Inflammatory macrophage (primary cell): ENCODE measurements around the gene RNF217.

Experiments used
- DNase-seq, 2 donors: peaks; one replicate each; pipeline ENCODE4 v3.0.0-alpha.2; 2020 to 2022

The RNF217 gene

DNA sequence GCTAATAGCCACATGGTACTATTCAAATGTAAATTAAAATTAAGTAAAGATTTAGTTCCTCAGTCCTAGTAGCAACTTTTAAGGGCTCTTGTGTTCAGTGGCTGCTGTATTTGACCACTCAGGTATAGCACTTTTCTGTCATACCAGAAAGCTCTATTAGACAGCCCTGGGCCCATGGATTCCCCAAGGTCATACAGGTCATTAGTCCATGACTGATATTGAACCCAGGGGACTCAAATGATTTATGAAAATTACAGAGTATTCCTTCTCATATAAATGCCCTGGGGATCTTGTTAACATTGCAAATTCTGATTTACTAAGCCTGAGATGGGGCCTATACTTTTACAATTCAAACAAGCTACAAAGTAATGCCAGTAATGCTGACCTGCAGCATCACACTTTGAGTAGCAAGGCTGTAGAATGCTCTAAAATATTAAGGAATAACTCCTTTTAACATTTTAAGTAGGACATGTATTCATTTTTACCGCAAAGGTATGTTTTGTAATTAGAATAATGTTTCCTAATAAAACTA, 29.6 kb downstream of the RNF217 start:
- DNase-seq = no peak

DNA sequence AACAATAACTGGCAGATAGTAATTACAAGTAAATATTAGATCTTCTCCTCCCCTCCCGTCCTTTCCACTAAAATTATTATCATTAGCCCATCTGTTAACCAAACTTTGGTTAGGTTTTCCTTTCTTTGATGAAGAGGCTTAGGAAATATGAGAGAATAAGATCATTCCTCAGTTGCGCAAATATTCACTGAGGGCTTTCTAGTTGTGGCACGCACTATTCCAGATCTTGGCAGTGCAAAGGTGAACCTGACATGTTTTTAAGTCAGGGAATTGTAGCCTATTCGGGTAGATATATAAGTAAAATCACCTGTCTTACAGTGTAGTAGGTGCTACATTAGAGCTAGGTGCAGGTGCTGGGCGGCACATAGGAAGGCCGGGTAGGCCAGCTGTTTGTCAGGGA, 31.1 kb downstream of the RNF217 start:
- DNase-seq = no peak

DNA sequence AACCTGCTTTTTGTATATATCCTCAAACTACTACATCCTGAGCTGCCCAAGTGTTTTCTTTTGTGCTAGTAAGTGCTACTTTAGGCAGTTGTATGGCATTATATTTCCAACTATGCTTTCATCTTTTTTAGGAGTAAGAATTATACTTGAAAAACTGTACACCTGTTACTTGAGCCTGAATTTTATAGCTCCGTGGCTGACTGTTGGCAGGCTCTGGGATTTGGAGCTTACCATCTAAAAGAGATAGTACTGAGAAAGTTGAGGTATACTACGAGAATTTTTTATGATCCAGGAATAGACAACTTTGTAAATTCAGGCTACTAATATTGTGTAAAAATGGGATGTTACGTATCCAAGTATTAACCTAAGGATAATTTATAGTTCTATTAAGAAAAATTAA, 32.4 kb downstream of the RNF217 start:
- DNase-seq = no peak

DNA sequence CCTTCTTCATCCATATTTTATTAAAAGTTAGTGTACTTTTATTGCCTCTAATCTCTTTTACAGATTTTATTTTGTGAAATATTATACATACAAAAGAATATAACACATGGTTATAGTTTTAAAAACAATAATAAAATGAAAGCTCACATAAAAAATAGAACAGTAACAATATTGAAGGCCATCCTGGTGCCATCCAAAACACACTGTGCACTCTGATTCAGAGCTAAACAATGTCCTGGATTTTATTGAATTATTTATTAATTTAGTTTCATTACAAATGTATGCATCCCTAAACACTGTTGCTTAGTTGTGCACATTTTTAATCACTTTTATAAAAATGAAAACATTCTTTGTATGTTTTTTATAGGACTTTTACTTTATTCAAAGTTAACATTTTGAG, 32.9 kb downstream of the RNF217 start:
- DNase-seq = no peak

DNA sequence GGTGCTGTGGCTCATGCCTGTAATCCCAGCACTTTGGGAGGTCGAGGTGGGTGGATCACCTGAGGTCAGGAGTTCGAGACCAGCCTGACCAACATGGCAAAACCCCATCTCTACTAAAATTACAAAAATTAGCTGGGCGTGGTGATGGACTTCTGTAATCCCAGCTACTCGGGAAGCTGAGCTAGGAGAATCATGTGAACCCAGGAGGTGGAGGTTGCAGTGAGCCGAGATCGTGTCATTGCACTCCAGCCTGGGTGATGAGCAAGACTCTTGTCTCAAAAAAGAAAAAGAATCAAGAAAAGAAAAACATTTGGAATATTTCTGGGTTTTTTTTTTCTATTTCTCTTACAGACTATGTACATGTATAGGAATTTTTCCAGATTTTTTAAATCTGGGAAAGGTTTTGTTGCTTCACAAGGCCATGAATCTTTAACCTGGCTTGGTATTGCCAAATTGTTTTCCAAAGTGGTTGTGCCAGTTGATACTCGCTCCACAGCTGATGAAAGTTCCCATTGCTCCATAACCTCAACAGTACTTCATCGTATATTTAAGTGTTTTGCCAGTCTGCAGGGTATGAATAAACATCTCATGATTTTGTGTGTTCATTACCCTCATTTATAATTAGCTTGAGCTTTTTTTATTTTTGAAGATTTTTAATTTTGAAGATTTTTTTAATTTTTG, 33.5 kb downstream of the RNF217 start:
- no peak for DNase-seq

DNA sequence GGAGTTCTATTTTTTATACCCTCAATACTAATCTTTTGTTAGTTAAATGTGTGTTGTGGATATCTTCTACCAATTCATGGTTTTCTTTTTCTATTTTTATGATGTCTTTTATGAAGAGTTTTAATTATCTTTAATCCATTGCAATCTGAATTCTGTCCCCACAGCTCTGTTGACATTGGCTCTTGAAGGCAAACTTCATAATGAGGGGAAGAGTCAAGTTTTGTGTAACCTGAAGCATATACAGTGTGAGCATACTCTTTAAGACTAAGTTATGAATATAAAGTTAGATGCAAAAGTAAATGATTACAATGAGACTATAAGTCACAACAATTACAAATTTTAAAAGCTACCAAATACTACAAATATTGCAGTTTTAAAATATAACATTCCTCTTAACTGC, 34.2 kb downstream of the RNF217 start:
- no peak for DNase-seq

DNA sequence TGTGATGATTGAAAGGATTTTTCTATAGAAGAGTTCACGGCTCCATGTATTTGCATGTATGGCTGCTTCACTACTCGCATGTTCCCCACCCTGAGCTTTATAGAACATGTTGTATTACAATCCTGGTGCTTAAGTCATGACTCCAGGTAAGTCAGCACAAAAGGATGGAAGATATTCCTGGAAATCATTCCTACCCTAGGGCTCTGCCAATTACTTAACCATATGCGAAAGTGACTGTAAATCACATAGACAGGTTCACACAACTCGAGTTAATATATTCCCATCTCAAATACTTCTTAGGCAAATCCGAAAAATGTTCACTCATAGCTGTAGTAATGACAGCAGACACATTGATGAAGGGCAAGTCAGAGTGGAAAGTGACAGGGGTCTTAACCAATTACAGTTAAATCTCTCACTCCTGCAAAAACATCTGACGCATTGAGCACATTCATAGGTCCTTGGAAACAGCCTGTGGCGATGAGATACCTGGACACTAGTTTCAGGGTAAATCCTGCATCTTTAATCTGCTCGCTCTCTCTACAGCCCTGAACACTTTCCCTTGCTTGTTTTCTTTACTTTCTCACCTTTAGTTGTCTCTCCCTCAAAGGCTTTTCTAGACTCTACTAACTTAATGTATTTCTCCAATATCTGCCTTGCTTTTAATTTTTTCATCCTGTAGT, 35.1 kb downstream of the RNF217 start:
- no peak for DNase-seq

DNA sequence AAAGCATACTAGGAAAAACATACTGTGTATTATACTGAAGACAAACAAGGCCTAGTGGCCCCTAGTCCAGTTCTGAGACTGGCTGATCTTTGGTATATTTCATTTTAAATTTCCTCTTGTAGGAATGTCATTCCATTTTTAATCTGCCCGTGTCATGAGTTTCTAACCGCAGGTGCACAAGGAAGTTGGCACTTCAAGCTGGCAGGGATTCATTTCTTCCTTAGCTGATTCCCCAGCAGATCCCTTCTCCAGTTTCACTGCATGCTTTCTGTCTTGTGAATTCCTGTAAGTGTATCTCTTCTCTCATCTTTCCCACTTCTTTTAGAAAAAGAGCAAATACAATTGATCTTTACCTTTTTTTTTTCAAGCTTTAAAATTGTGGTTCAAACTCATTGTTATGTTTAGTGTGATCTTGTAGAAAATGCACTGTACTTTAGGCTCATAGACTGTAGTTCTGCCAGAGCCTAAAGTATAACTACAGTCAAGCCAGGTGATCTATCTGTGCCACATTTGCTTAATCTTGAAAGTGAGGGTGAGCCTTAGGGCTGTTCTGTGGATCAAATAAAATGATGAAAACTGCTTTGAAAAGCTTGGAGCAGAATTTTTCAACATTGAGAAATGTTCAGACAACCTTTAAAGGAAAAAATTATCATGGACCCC, 37.0 kb downstream of the RNF217 start:
- no peak for DNase-seq

DNA sequence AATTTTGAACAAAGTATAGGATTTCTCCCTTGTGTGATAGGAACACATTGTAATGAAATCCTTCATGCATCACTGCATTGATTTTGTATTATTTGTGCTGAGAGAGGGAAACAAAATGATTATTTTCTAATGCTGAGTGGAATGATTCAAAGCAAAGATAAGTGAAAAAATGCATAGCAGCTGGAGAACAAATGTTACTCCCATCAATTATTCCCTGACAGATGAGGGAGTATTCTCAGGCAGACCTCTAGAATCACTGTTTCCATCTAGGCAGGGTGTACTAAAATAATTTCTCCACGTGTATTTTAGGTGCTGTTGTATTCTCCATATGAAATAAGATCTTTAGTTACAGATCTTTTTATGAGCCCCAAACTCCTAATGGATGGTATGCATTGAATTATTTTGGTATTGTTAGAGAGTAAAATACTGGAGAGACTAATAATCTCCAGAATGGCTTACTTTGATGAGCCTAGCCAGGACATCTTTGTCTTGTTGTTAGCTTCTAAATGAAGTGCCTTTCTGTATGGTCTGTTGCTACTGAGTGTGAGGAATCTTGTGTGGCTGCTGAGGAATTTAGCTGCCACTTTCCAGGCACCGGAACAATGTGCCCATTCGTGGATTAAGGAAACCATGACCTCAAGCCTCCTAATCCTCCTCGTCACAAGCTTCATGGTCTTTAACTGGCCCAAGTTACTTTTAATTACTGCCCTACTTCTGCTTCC, 39.6 kb downstream of the RNF217 start:
- no peak for DNase-seq

DNA sequence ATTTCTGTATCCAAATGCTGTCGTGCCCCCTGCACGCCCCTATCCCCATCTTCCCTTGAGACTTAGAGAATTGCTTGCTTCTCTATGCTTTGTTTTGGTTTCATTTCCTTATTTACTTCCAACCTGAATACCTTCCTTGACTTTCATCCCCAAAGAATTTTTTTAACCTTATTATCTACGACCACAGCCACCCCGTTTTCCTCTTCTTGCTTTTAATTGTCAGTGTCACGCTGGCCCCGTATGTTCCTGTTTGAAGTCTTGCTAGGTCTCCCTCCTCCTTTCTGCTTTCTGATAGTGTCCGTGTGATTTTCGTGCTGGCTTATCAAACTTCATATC, 40.1 kb downstream of the RNF217 start:
- DNase-seq = no peak

DNA sequence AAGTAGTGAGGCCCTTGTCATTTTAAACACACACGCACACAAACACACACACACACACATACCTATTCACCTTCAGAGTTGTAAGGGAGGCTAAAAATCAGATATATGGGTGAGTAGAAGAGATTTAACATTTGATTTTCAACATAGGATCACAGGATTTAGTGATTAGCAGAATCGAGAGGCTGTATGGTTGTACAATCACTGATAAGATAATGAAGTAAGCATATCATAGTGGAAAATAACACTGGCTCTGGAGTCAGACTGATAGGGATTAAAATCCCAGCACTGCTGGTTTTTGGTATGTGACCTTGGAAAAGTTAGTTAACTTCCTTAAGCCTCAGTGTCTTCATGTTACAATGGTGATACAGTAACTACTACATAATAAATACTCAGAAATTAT, 40.8 kb downstream of the RNF217 start:
- no peak for DNase-seq

DNA sequence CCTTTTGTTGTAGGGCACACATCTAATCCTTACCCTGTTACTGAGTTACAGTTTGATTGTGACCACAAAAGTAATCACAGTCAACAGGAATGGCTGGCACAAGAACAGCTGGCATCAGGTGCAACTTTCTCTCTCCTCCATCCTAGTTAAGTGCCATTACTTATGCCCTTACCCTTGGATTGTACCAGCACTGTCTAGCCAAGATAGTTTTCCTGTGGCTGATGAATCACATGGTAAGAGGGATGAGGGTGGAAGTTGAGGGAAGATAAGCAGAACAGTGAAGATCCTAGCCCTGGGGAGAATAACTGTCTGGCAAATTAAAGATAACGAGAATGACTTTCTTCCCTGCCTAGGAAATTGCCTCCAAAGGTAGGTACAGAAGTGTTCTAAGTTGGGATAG, 42.0 kb downstream of the RNF217 start:
- DNase-seq = no peak

DNA sequence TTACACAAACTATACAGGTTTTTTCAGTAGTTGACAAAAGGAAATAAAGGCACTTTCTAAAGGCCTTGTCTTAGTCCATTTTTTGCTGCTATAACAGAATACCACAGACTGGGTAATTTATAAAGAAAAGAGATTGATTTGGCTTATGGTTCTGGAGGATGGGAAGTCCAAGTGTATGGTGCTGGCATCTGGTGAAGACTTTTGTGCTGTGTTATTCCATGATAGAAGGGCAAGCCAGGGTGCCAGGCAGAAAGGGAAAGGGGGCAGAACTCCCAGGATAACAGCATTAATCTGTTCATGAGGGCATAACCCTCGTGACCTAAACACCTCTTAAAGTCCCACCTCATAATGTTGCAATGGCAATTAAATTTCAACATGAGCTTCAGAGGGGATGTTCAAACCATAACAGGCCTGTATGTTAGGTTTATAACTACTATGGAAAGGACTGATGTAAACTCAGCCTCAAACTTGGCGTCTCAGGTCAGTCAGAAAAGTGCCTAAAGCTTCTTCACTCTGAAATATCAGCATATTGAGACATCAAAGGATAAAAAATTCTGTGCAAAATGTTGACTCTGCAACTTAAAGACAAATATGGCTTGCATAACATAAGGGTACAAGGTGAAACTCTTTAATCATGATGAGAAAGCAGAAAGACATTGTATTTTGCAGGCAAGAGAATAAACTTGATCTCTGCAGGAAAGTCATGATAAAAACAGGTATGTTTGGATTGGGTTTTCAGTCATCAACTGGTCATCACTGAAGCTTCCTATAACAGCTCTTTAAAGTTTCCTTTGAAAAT, 42.8 kb downstream of the RNF217 start:
- DNase-seq = no peak

DNA sequence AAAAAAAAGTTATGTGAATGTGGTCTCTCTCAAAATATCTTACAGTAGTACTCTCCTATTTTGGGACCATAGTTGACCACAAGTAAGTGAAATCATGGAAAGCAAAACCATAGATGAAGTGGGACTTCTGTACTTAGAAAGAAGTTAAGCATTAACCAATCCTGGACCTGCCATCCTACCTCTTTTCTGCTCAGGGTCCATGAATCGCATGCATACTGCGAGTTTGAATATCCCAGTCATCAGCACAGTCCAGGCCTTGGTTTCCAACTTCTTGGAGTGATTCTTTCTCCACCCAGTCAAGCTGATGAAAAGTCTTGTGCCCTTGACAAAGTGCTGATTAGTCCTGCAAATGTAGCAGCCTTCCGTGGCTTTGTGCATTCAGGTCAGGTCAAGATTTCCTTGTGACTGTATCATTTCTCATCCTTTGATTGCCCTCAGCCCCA, 46.0 kb downstream of the RNF217 start:
- DNase-seq = no peak

DNA sequence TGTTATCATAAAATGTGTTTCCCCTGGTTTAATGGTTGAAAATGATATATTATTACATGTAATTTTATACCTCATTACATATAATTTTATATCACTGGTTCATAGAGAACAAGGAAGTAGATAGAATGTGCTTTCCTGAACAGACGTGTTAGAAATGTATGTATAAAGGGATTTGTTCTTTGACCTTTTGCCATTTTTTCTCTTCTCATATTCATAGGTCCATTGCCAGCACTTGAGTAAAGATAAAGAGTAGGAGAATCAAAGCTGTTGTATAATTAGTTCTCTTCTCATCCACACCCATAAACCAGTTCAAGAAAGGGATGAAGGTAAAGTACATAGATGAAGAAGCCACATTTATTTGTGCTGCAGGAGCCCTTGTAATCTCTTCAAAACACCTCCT, 46.7 kb downstream of the RNF217 start:
- no peak for DNase-seq

DNA sequence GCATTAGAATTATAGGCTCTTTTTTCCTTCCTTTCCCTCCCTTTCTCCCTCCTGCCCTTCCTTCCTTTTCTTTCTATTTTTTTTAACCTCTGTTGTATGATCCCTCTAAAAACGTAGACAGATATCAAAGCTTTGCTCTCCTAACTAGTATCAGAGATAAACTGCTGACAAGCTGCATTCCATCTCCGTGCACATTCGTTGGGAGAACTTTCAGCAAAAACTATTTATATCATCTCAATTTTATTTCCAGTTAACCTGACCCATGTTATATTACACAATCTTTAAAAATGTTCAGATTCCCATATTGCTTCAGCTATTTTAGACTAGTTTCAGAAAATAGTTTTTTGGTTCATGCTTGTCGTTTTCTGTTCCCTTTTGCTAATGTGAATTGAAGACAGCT, 47.3 kb downstream of the RNF217 start:
- no peak for DNase-seq

DNA sequence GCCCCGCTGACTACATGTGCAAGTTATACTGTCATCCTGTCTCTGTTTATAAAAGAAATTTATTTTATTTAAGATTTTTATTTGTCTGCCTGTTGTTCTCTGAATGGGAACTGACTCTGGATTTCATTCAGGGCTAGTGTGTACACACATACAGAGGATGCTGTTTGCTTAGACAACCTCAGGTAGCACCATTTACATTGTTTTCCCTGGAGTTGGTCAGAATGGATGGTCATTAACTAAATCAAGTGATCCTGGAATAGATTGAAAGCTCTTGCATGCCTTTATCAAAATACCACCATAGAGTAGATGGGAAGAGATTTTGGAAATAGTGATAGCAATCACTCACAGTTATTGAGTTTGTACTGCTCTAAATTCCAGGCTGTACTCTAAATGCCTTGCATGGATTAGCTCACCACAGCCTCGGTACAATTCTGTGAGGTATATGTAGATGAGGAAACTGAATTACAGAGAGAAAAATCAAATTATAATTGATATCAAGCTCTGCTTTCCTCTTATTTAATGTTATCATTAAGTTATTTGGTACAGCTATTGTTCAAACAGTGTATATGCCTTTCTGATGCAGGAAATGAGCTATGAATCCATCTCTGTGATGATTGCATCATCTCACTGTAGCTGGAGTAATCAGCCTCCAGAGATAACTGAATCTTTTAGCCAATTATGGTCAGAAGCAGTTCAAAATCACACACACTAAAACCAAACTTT, 51.9 kb downstream of the RNF217 start:
- no peak for DNase-seq

DNA sequence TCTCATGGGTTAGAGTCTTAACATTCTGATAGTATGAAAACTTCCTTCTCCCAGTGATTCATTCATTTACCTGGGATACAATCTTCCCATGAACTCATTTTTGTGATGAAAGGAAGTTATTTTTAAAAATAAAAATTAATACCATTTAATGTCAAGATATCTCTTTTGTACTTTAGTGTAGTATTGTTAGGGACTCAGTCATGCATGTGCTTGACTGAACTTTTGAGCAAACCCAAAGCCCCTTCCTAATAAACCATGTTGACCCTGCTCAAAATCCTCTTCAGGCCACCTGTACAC, 52.4 kb downstream of the RNF217 start:
- no peak for DNase-seq

DNA sequence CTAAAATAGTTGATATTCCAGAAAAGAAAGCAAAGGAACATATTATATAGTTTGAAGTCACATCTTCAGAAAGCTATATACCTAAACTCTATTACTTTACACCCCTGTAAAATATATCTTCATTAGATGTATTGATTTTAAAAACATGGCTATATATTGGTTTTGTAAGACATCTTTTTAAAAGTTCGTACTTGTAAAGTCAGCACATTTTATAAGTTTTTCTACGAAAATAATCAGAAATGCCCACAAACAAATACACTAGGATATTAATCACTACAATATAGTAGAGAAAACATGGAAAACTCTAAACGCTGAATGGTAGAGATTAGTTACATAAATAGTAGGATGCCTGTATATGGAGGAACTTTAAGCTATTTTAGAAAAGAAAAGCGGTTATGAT, 52.9 kb downstream of the RNF217 start:
- no peak for DNase-seq

DNA sequence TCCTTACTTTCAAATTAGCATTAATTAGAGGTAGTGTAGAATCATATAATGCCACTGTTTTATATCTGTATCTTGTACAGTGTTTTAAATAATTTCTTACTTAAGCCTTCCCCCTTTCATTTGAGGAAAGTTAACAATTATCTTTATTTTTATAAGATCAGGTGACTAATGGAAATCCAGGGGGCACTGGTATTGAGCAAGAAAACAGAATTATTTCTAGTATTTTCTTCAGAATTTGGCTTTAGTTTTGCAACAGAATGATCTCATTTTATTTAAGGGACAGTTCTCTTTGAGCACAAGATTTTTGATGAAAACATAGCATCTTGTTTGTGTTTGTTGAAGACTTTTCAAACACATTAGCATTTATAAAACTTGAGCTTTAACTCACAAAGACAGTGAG, 55.9 kb downstream of the RNF217 start:
- no peak for DNase-seq

DNA sequence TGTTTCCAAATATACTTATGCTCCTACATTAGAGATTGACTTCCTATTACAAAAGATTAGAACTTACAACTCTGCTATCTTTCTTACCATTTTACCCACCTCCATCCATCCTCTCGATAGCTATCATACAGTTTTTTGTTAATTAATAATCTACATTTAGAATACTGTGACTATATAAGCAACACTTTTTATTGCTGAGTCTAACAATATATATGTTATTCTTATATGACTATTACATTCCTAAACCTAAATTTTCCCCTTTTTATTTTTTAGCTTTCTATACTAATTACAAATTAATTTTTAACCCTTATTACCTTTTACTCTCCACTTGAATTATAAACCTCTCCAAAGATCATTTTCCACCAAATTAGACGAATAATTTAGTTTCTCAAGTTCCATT, 57.0 kb downstream of the RNF217 start:
- DNase-seq = no peak

DNA sequence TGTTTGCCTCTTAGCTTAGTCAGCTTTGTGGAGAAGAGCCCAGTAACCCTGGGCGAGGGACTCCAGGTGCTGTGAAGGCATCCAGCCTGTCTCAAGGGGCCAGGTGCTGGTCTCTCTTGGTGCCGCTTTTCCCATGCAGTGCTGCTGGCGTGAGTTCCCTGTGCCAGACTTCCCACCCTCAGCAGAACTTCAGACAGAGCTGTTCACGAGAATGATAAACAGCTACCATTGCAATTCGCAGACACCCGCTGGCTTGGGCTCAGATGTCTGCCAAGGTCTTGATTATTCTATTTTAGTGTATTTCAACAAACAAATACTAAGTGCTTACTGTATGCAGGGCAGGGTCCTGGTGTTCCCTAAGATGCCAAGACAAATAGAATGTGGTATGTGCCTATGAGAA, 57.7 kb downstream of the RNF217 start:
- DNase-seq = no peak
